Activated CD4-positive, alpha-beta T cell treated with anti-CD3 and anti-CD28 coated beads for 36 hours (primary cell): ENCODE measurements around the gene MECR. TPM values are rescaled to one million over a fixed set of nuclear protein-coding genes. Genes with fewer than 3 reads are reported as not detected.
"Not testable (repeated sequence)": the region's sequence is repeated elsewhere in the genome, so short reads cannot be mapped to it uniquely, and the experiment has no call there.

Experiments used
- ATAC-seq: fragments of 200-7000 bp; cut with Tn5 transposase; one replicate; pipeline ENCODE4 v1.10.0; 2021; ENCODE audit warnings: mild to moderate bottlenecking, moderate library complexity
- CTCF ChIA-PET: fragments of 350-600 bp; sonication (Branson Sonifier 250); formaldehyde crosslinking; loops from one replicate; lab custom pipeline; 2021; ENCODE audit warnings: antibody characterized with exemption; lab: Charles Lee
- POLR2A ChIA-PET: fragments of 350-600 bp; sonication (Branson Sonifier 250); formaldehyde crosslinking; loops from one replicate; lab custom pipeline; 2021; ENCODE audit warnings: antibody characterized with exemption, inconsistent platforms; lab: Charles Lee
- DNase-seq: peaks from one replicate; pipeline ENCODE4 v3.0.0-alpha.2; 2020
- H3K27ac Mint-ChIP-seq: one replicate; pipeline ENCODE4 v1.8.0; 2021; ENCODE audit warnings: mixed read lengths
- H3K27me3 Mint-ChIP-seq: one replicate; pipeline ENCODE4 v1.8.0; 2021; ENCODE audit warnings: mixed read lengths
- H3K36me3 Mint-ChIP-seq: one replicate; pipeline ENCODE4 v1.8.0; 2021; ENCODE audit warnings: low read depth, mixed read lengths
- H3K4me1 Mint-ChIP-seq: one replicate; pipeline ENCODE4 v1.8.0; 2021; ENCODE audit warnings: mixed read lengths
- H3K4me3 Mint-ChIP-seq: one replicate; pipeline ENCODE4 v1.8.0; 2021; ENCODE audit warnings: mild to moderate bottlenecking, moderate library complexity, mixed read lengths
- H3K9me3 Mint-ChIP-seq: one replicate; pipeline ENCODE4 v1.8.0; 2021; ENCODE audit warnings: low read depth, mixed read lengths
- intact Hi-C, 2 experiments: fragments of 100-400 bp; cut with DNase I in 1 of 2; cut with micrococcal nuclease in 1 of 2; formaldehyde crosslinking; loops; one replicate each; pipeline versions ENCODE4 v1.14.2 to v1.15.1; 2022 to 2024; cut with DNase I, micrococcal nuclease
- total RNA-seq, 2 experiments: library from RNA; stranded (reverse); gene quantifications; one replicate each; pipeline ENCODE4 v1.2.3, GENCODE V29; 2021

Gene MECR
- total RNA-seq, 2 experiments from 2014 or later, result 41.3 to 43.1 TPM

GRCh38 chr1:29234471-29234870 lies 3.7 kb upstream of the MECR start:
- no peaks in the 10 kb centered on the region for H3K9me3 Mint-ChIP-seq
- ATAC-seq (no peak), DNase-seq (no peak)
- H3K4me1 Mint-ChIP-seq, result peaks cover 22% of the 10 kb centered on the region
- no peaks in the 10 kb centered on the region for H3K36me3 Mint-ChIP-seq
- no peak overlapping the region for H3K27ac Mint-ChIP-seq
- ChIA-PET POLR2A (interaction anchor here (0.7 kb wide), 1 partner anchor 53 kb away, joined by 3 read pairs; the partner anchor contains the start of gene SRSF4), CTCF (interaction anchor here (0.6 to 1.3 kb wide), 5 partner anchors 9 to 1473 kb away, joined by 3 to 4 read pairs (median 3); no protein-coding TSS in a partner anchor)
- peaks cover 31% of the 10 kb centered on the region for H3K27me3 Mint-ChIP-seq
- no peak overlapping the region for H3K4me3 Mint-ChIP-seq
- intact Hi-C loops, result loop anchor here in 1 of 2 experiments (5.0 to 10.0 kb wide), 3 partner anchors 1000 to 1830 kb away; partner anchors contain the start of gene PUM1

- peaks cover 27% of the 10 kb centered on the region for H3K4me1 Mint-ChIP-seq
- intact Hi-C loops, result loop anchor here in 1 of 2 experiments (5.0 to 10.0 kb wide), 3 partner anchors 1001 to 1831 kb away; partner anchors contain the start of gene PUM1
- ATAC-seq (no peak), DNase-seq (no peak)
- no peaks in the 10 kb centered on the region for H3K36me3 Mint-ChIP-seq
- no peak overlapping the region for H3K27ac Mint-ChIP-seq
- POLR2A ChIA-PET, result interaction anchor here (0.7 kb wide), 1 partner anchor 52 kb away, joined by 3 read pairs; the partner anchor contains the start of gene SRSF4
- peaks cover 23% of the 10 kb centered on the region for H3K27me3 Mint-ChIP-seq
- H3K9me3 Mint-ChIP-seq, result no peaks in the 10 kb centered on the region
- CTCF ChIA-PET, result interaction anchor here (0.6 to 0.9 kb wide), 2 partner anchors 24 to 25 kb away, joined by 3 read pairs; no protein-coding TSS in a partner anchor
- H3K4me3 Mint-ChIP-seq, result no peak overlapping the region
These were observed 3.0 kb upstream of the MECR start for GRCh38 chr1:29233693-29234092.

GRCh38 chr1:29232387-29232786 lies 1.7 kb upstream of the MECR start:
- Mint-ChIP-seq H3K27me3 (peaks cover 17% of the 10 kb centered on the region), H3K4me1 (peaks cover 24% of the 10 kb centered on the region), H3K27ac (no peak overlapping the region), H3K9me3 (no peaks in the 10 kb centered on the region), H3K36me3 (no peaks in the 10 kb centered on the region), H3K4me3 (no peak overlapping the region)
- ChIA-PET POLR2A (no interaction called here), CTCF (interaction anchor here (0.6 kb wide), 1 partner anchor 29 kb away, joined by 3 read pairs; no protein-coding TSS in a partner anchor)
- no peak for ATAC-seq
- intact Hi-C loops, result loop anchor here in 1 of 2 experiments (5.0 to 10.0 kb wide), 3 partner anchors 1002 to 1832 kb away; partner anchors contain the start of gene PUM1
- DNase-seq, result no peak

- Mint-ChIP-seq H3K4me1 (peaks cover 18% of the 10 kb centered on the region), H3K27me3 (peaks cover 7% of the 10 kb centered on the region), H3K9me3 (no peaks in the 10 kb centered on the region), H3K27ac (peak overlapping the region; percentile 94), H3K36me3 (no peaks in the 10 kb centered on the region), H3K4me3 (peak overlapping the region; percentile 94)
- ATAC-seq (no peak), DNase-seq (no peak)
- POLR2A ChIA-PET, result interaction anchor here (1.3 kb wide), 1 partner anchor 49 kb away, joined by 6 read pairs; the partner anchor contains the start of gene SRSF4
- intact Hi-C loops, result loop anchor here (1.0 to 10.0 kb wide), 7 partner anchors 48 to 1835 kb away; partner anchors contain the start of gene PUM1 (in 1 of the 2)
- CTCF ChIA-PET, result interaction anchor here (0.8 to 1.6 kb wide), 3 partner anchors 28 to 49 kb away, joined by 3 to 4 read pairs (median 3); partner anchors contain the start of gene SRSF4
These were observed 556 bp downstream of the MECR start for GRCh38 chr1:29230204-29230552.

GRCh38 chr1:29227511-29227910 lies 3.2 kb downstream of the MECR start:
- CTCF ChIA-PET, result interaction anchor here (0.6 to 1.6 kb wide), 2 partner anchors 10 to 1994 kb away, joined by 3 to 5 read pairs; no protein-coding TSS in a partner anchor
- H3K36me3 Mint-ChIP-seq, result no peaks in the 10 kb centered on the region
- H3K4me1 Mint-ChIP-seq, result peaks cover 18% of the 10 kb centered on the region
- H3K4me3 Mint-ChIP-seq, result no peak overlapping the region
- no peak for ATAC-seq
- POLR2A ChIA-PET, result interaction anchor here (0.6 kb wide), 1 partner anchor 37 kb away, joined by 6 read pairs; no protein-coding TSS in a partner anchor
- no peak for DNase-seq
- H3K27me3 Mint-ChIP-seq, result no peaks in the 10 kb centered on the region
- no peaks in the 10 kb centered on the region for H3K9me3 Mint-ChIP-seq
- H3K27ac Mint-ChIP-seq, result no peak overlapping the region
- intact Hi-C loops, result no loop called here

GRCh38 chr1:29225361-29225760 lies 5.4 kb downstream of the MECR start:
- H3K4me3 Mint-ChIP-seq, result no peak overlapping the region
- ChIA-PET POLR2A (no interaction called here), CTCF (interaction anchor here (0.8 to 1.6 kb wide), 2 partner anchors 9 to 343 kb away, joined by 3 read pairs; no protein-coding TSS in a partner anchor)
- DNase-seq (no peak), ATAC-seq (no peak)
- H3K27ac Mint-ChIP-seq, result no peak overlapping the region
- no peaks in the 10 kb centered on the region for H3K27me3 Mint-ChIP-seq
- peaks cover 13% of the 10 kb centered on the region for H3K4me1 Mint-ChIP-seq
- peaks cover 2% of the 10 kb centered on the region for H3K36me3 Mint-ChIP-seq
- no peaks in the 10 kb centered on the region for H3K9me3 Mint-ChIP-seq
- intact Hi-C loops, result no loop called here

GRCh38 chr1:29224356-29224837 lies 6.3 kb downstream of the MECR start:
- Mint-ChIP-seq H3K27ac (no peak overlapping the region), H3K9me3 (no peaks in the 10 kb centered on the region), H3K27me3 (no peaks in the 10 kb centered on the region), H3K4me1 (peaks cover 8% of the 10 kb centered on the region), H3K36me3 (peaks cover 4% of the 10 kb centered on the region), H3K4me3 (no peak overlapping the region)
- DNase-seq (no peak), ATAC-seq (no peak)
- ChIA-PET POLR2A (no interaction called here), CTCF (interaction anchor here (0.6 to 1.6 kb wide), 2 partner anchors 10 to 1989 kb away, joined by 3 read pairs; no protein-coding TSS in a partner anchor)
- intact Hi-C loops, result no loop called here

GRCh38 chr1:29223521-29223920 lies 7.2 kb downstream of the MECR start:
- Mint-ChIP-seq H3K4me3 (no peak overlapping the region), H3K27me3 (no peaks in the 10 kb centered on the region), H3K27ac (no peak overlapping the region), H3K9me3 (no peaks in the 10 kb centered on the region), H3K36me3 (peaks cover 6% of the 10 kb centered on the region), H3K4me1 (peaks cover under 1% of the 10 kb centered on the region)
- ChIA-PET CTCF (no interaction called here), POLR2A (no interaction called here)
- no peak for ATAC-seq
- no peak for DNase-seq
- intact Hi-C loops, result no loop called here

GRCh38 chr1:29222686-29223085 lies 8.0 kb downstream of the MECR start:
- H3K9me3 Mint-ChIP-seq, result no peaks in the 10 kb centered on the region
- intact Hi-C loops, result no loop called here
- ChIA-PET POLR2A (no interaction called here), CTCF (no interaction called here)
- no peak overlapping the region for H3K4me3 Mint-ChIP-seq
- H3K27me3 Mint-ChIP-seq, result no peaks in the 10 kb centered on the region
- H3K36me3 Mint-ChIP-seq, result peaks cover 10% of the 10 kb centered on the region
- H3K4me1 Mint-ChIP-seq, result no peaks in the 10 kb centered on the region
- DNase-seq (no peak), ATAC-seq (no peak)
- H3K27ac Mint-ChIP-seq, result no peak overlapping the region

GRCh38 chr1:29222260-29222659 lies 8.5 kb downstream of the MECR start:
- CTCF ChIA-PET, H3K4me1 Mint-ChIP-seq, ATAC-seq, intact Hi-C loops, H3K9me3 Mint-ChIP-seq, H3K27me3 Mint-ChIP-seq, DNase-seq, H3K27ac Mint-ChIP-seq, H3K4me3 Mint-ChIP-seq: not testable (repeated sequence)
- H3K36me3 Mint-ChIP-seq, result peaks cover 10% of the 10 kb centered on the region
- POLR2A ChIA-PET, result interaction anchor here (0.6 kb wide), 1 partner anchor 1459 kb away, joined by 3 read pairs; no protein-coding TSS in a partner anchor

- H3K4me3 Mint-ChIP-seq, result no peak overlapping the region
These were observed 9.4 kb downstream of the MECR start for GRCh38 chr1:29221296-29221695.

More at GRCh38 chr1:29221296-29221695, 9.4 kb downstream of the MECR start:
- peaks cover 11% of the 10 kb centered on the region for H3K36me3 Mint-ChIP-seq
- ChIA-PET POLR2A (no interaction called here), CTCF (interaction anchor here (1.7 to 2.1 kb wide), 2 partner anchors 10 to 19 kb away, joined by 4 to 10 read pairs; no protein-coding TSS in a partner anchor)
- DNase-seq (no peak), ATAC-seq (no peak)
- no peak overlapping the region for H3K27ac Mint-ChIP-seq
- H3K4me1 Mint-ChIP-seq, result no peaks in the 10 kb centered on the region
- H3K27me3 Mint-ChIP-seq, result no peaks in the 10 kb centered on the region
- intact Hi-C loops, result no loop called here
- H3K9me3 Mint-ChIP-seq, result no peaks in the 10 kb centered on the region
